SK-N-SH (cell line): ENCODE results near the gene MYO16. TPM values are rescaled to one million over a fixed set of nuclear protein-coding genes. Genes with fewer than 3 reads are reported as not detected.

ENCODE experiments used
- CTCF ChIA-PET: fragments of 300-600, 350-600 bp; formaldehyde crosslinking; extraction: SDS; loops from one replicate; lab custom pipeline; 2021; lab: Yijun Ruan, JAX
- POLR2A ChIA-PET: fragments of 350-600 bp; sonication (Branson Sonifier 250); formaldehyde crosslinking; extraction: SDS; loops from one replicate; lab custom pipeline; 2020; ENCODE audit warnings: antibody characterized with exemption, inconsistent platforms; lab: Yijun Ruan, JAX
- DNase-seq: peaks from one replicate; pipeline ENCODE4 v3.0.0; 2012
- H2AFZ ChIP-seq: fragments of 200-600 bp; sonication (generic); 2 replicates; pipeline ENCODE4 v1.8.1; 2016; ENCODE audit warnings: antibody characterized with exemption, mild to moderate bottlenecking, low read depth
- H3F3A ChIP-seq: fragments of 200-600 bp; sonication (generic); replicated peaks from 2 replicates; pipeline ENCODE3; 2016; ENCODE audit warnings: antibody characterized with exemption, mild to moderate bottlenecking; ENCODE audit not compliant: insufficient read depth
- H3K27ac ChIP-seq, 2 experiments: fragments of 200-500 bp in 1 of 2; fragments of 200-600 bp in 1 of 2; sonication (Bioruptor generic) in 1 of 2; sonication (generic), shearing (Covaris generic) in 1 of 2; 2 replicates each; pipeline versions ENCODE4 v1.5.1 to v1.6.1; 2014 to 2016; ENCODE audit warnings: low read depth in 2 of 2, inconsistent platforms in 1 of 2, low read length in 1 of 2, mild to moderate bottlenecking in 1 of 2, mixed read lengths in 1 of 2
- H3K27me3 ChIP-seq: fragments of 200-600 bp; sonication (generic), shearing (Covaris generic); 2 replicates; pipeline ENCODE4 v1.6.1; 2016; ENCODE audit warnings: mixed run types; ENCODE audit not compliant: insufficient read depth
- H3K36me3 ChIP-seq, 2 experiments: fragments of 200-500 bp in 1 of 2; fragments of 200-600 bp in 1 of 2; sonication (Bioruptor generic) in 1 of 2; sonication (generic) in 1 of 2; replicated peaks in 1 of 2; 2 replicates each; pipeline versions ENCODE3 to v1.5.1; 2014 to 2016; ENCODE audit warnings: low read length in 1 of 2, mild to moderate bottlenecking in 1 of 2; ENCODE audit not compliant: insufficient read depth in 2 of 2, control insufficient read depth in 1 of 2
- H3K4me1 ChIP-seq, 2 experiments: fragments of 200-500 bp in 1 of 2; fragments of 200-600 bp in 1 of 2; sonication (Bioruptor generic) in 1 of 2; sonication (generic), shearing (Covaris generic) in 1 of 2; 2 replicates each; pipeline versions ENCODE4 v1.5.1 to v1.6.1; 2014 to 2016; ENCODE audit warnings: low read depth in 1 of 2, low read length in 1 of 2, mixed run types in 1 of 2; ENCODE audit not compliant: insufficient read depth in 2 of 2, control insufficient read depth in 1 of 2
- H3K4me2 ChIP-seq: fragments of 200-600 bp; sonication (generic), shearing (Covaris generic); 2 replicates; pipeline ENCODE4 v1.6.1; 2017; ENCODE audit warnings: mixed run types
- H3K4me3 ChIP-seq, 2 experiments: fragments of 200-500 bp in 1 of 2; fragments of 200-600 bp in 1 of 2; sonication (Bioruptor generic) in 1 of 2; sonication (generic), shearing (Covaris generic) in 1 of 2; 2 replicates each; pipeline versions ENCODE4 v1.5.1 to v1.8.1; 2014 to 2016; ENCODE audit warnings: low read depth in 2 of 2, inconsistent platforms in 1 of 2, low read length in 1 of 2, mild to moderate bottlenecking in 1 of 2, mixed read lengths in 1 of 2, moderate library complexity in 1 of 2
- H3K79me2 ChIP-seq: fragments of 200-600 bp; sonication (generic); 2 replicates; pipeline ENCODE4 v1.8.1; 2017; ENCODE audit warnings: mild to moderate bottlenecking; ENCODE audit not compliant: insufficient read depth
- H3K9ac ChIP-seq: fragments of 200-600 bp; sonication (generic); 2 replicates; pipeline ENCODE4 v1.6.1; 2017; ENCODE audit warnings: mixed run types
- H3K9me2 ChIP-seq: fragments of 200-600 bp; sonication (generic); 2 replicates; pipeline ENCODE4 v1.6.1; 2017; ENCODE audit warnings: mixed run types
- H3K9me3 ChIP-seq: fragments of 200-600 bp; sonication (generic); 2 replicates; pipeline ENCODE4 v1.6.1; 2017; ENCODE audit warnings: mixed run types, mild to moderate bottlenecking, moderate library complexity
- H4K20me1 ChIP-seq: fragments of 200-600 bp; sonication (generic); 2 replicates; pipeline ENCODE4 v1.6.1; 2017; ENCODE audit warnings: mild to moderate bottlenecking, mixed run types; ENCODE audit not compliant: insufficient read depth
- ELF1 ChIP-seq: IDR thresholded peaks from 2 replicates; pipeline ENCODE4 v1.4.0; 2012
- EZH2phosphoT487 ChIP-seq: fragments of 200-600 bp; sonication (generic); IDR thresholded peaks from 2 replicates; pipeline ENCODE4 v1.6.1; 2017; ENCODE audit warnings: low read depth, mixed run types, mild to moderate bottlenecking, antibody characterized with exemption, moderate library complexity, borderline replicate concordance
- FOXJ3 ChIP-seq: sonication (generic); formaldehyde crosslinking; IDR thresholded peaks from 2 replicates; pipeline ENCODE4 v1.5.1; 2020; ENCODE audit warnings: mild to moderate bottlenecking, missing genetic modification reagents
- GATA2 ChIP-seq: sonication (generic); formaldehyde crosslinking; IDR thresholded peaks from 2 replicates; pipeline ENCODE4 v1.5.0; 2020; ENCODE audit warnings: mild to moderate bottlenecking, missing genetic modification reagents
- MEF2A ChIP-seq: IDR thresholded peaks from 2 replicates; pipeline ENCODE4 v1.4.0; 2012; ENCODE audit warnings: low read depth, borderline replicate concordance
- MXI1 ChIP-seq: IDR thresholded peaks from 2 replicates; pipeline ENCODE4 v1.6.1; 2012; ENCODE audit warnings: mild to moderate bottlenecking, low read depth, low read length, improper control_type of control experiment
- NRF1 ChIP-seq: IDR thresholded peaks from 2 replicates; pipeline ENCODE4 v1.6.1; 2012; ENCODE audit warnings: low read depth, mild to moderate bottlenecking, low read length
- RAD21 ChIP-seq: IDR thresholded peaks from 2 replicates; pipeline ENCODE4 v1.6.1; 2012; ENCODE audit warnings: mild to moderate bottlenecking, low read length
- RCOR1 ChIP-seq: fragments of 150-350 bp; IDR thresholded peaks from 2 replicates; pipeline ENCODE4 v1.6.1; 2017; ENCODE audit warnings: antibody characterized with exemption, low read length
- RXRA ChIP-seq: IDR thresholded peaks from 2 replicates; pipeline ENCODE4 v1.4.0; 2012; ENCODE audit warnings: low read depth, mild to moderate bottlenecking, borderline replicate concordance
- SMC3 ChIP-seq: IDR thresholded peaks from 2 replicates; pipeline ENCODE4 v1.6.1; 2012; ENCODE audit warnings: low read depth, low read length, improper control_type of control experiment
- TAF1 ChIP-seq: IDR thresholded peaks from 2 replicates; pipeline ENCODE4 v1.6.1; 2012; ENCODE audit warnings: low read depth, mild to moderate bottlenecking, low read length, moderate library complexity, borderline replicate concordance
- TCF12 ChIP-seq: IDR thresholded peaks from 2 replicates; pipeline ENCODE4 v1.4.0; 2012
- TEAD4 ChIP-seq: IDR thresholded peaks from 2 replicates; pipeline ENCODE4 v1.4.0; 2012; ENCODE audit warnings: mild to moderate bottlenecking, borderline replicate concordance; ENCODE audit not compliant: insufficient read depth
- USF1 ChIP-seq: IDR thresholded peaks from 2 replicates; pipeline ENCODE4 v1.4.0; 2012; ENCODE audit warnings: low read depth, borderline replicate concordance
- YY1 ChIP-seq: IDR thresholded peaks from 2 replicates; pipeline ENCODE4 v1.4.0; 2012; ENCODE audit warnings: low read depth, mild to moderate bottlenecking
- WGBS: methylation state at CpG from one replicate; pipeline ENCODE4 v1.1.6; 2017; ENCODE audit warnings: low lambda C conversion rate; 5-methylcytosine and 5-hydroxymethylcytosine counted together
- polyA plus RNA-seq, 3 experiments: library from polyadenylated mRNA; depleted of rRNA; stranded (reverse); fragments of >200 nt; gene quantifications; 2 replicates each; pipeline ENCODE4 v1.2.3, GENCODE V29; 2012
- TF ChIP-seq, protein P1 (sequence below): IDR thresholded peaks from 2 replicates; pipeline ENCODE4 v1.4.0; 2012; ENCODE audit warnings: low read depth
- TF ChIP-seq, protein P2 (sequence below): fragments of 150-350 bp; IDR thresholded peaks from 2 replicates; pipeline ENCODE4 v1.6.1; 2017; ENCODE audit warnings: antibody characterized with exemption, low read length, low read depth, borderline replicate concordance
- TF ChIP-seq, protein P3 (sequence below): IDR thresholded peaks from 2 replicates; pipeline ENCODE4; 2012
- TF ChIP-seq, protein P4 (sequence below): IDR thresholded peaks from 2 replicates; pipeline ENCODE4 v1.6.1; 2012; ENCODE audit warnings: mild to moderate bottlenecking, low read depth, low read length, moderate library complexity

MYO16 gene
- polyA plus RNA-seq, 1 of the 3 experiments (the other 2 are of a cell fraction) = 0.07 TPM

DNA sequence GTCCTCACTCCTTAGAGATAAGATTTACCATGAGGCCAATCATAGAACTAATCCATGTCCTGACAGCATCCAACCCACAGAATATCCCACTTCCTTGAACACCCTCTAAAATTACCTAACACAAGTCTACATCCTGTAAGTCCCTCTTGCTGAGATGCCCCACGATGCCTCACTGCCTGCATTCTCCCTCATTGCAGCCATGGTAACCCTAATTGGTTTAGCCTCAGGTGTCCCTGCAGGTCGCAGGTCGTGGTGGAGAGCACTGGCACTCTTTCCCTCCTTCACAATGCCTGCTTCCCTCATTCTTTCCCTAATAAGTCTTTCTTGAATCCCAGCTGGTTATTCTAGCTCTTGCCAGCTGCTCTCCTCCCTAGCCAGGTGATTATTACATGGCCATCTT, 35.3 kb upstream of the MYO16 start:
- no peaks in the 10 kb centered on the region for H3K4me1 ChIP-seq
- no peaks in the 10 kb centered on the region for H3K9me2 ChIP-seq
- no peaks in the 10 kb centered on the region for H3K36me3 ChIP-seq
- no peak overlapping the region for H3K27ac ChIP-seq
- H3K9ac ChIP-seq = no peak overlapping the region
- H3K27me3 ChIP-seq = no peaks in the 10 kb centered on the region
- CTCF ChIA-PET = interaction anchor here (1.9 kb wide), 1 partner anchor 14 kb away, joined by 6 read pairs; no protein-coding TSS in a partner anchor
- TF ChIP-seq, protein P1, sequence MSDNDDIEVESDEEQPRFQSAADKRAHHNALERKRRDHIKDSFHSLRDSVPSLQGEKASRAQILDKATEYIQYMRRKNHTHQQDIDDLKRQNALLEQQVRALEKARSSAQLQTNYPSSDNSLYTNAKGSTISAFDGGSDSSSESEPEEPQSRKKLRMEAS = no peak
- TF ChIP-seq TCF12 (no peak), FOXJ3 (CRISPR knock-in tag) (no peak), TAF1 (no peak), TEAD4 (no peak), GATA2 (CRISPR knock-in tag) (no peak), RXRA (no peak), EZH2phosphoT487 (no peak), RCOR1 (no peak), ELF1 (no peak), MXI1 (no peak), NRF1 (no peak), YY1 (no peak), MEF2A (no peak)
- TF ChIP-seq, protein P2, sequence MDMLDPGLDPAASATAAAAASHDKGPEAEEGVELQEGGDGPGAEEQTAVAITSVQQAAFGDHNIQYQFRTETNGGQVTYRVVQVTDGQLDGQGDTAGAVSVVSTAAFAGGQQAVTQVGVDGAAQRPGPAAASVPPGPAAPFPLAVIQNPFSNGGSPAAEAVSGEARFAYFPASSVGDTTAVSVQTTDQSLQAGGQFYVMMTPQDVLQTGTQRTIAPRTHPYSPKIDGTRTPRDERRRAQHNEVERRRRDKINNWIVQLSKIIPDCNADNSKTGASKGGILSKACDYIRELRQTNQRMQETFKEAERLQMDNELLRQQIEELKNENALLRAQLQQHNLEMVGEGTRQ = no peak
- no peaks in the 10 kb centered on the region for H3F3A ChIP-seq
- DNase-seq = no peak
- POLR2A ChIA-PET = no interaction called here
- no peak overlapping the region for H2AFZ ChIP-seq
- H3K79me2 ChIP-seq = no peaks in the 10 kb centered on the region
- no peak overlapping the region for H3K4me2 ChIP-seq
- no peaks in the 10 kb centered on the region for H4K20me1 ChIP-seq
- WGBS = 6% methylated on average over 3 of the region's 3 CpGs
- no peaks in the 10 kb centered on the region for H3K9me3 ChIP-seq
- no peak overlapping the region for H3K4me3 ChIP-seq

- Histone ChIP-seq H3K27me3 (no peaks in the 10 kb centered on the region), H3K4me1 (no peaks in the 10 kb centered on the region), H3K9ac (no peak overlapping the region), H3K79me2 (no peaks in the 10 kb centered on the region), H3K27ac (no peak overlapping the region), H2AFZ (no peak overlapping the region), H3K4me2 (no peak overlapping the region), H3K4me3 (no peak overlapping the region), H3K9me3 (no peaks in the 10 kb centered on the region), H4K20me1 (no peaks in the 10 kb centered on the region), H3F3A (no peaks in the 10 kb centered on the region), H3K36me3 (no peaks in the 10 kb centered on the region), H3K9me2 (no peaks in the 10 kb centered on the region)
- POLR2A ChIA-PET = no interaction called here
- 50% methylated on average over 13 of the region's 13 CpGs for WGBS
- CTCF ChIA-PET = interaction anchor here (1.2 to 2.0 kb wide), 4 partner anchors 12 to 302 kb away, joined by 3 to 7 read pairs (median 4); no protein-coding TSS in a partner anchor
- no peak for DNase-seq
- TF ChIP-seq RAD21 = no peak
- no peak for TF ChIP-seq YY1
- TF ChIP-seq TAF1 = no peak
- TF ChIP-seq SMC3 = no peak
- no peak for TF ChIP-seq TEAD4
- no peak for TF ChIP-seq USF1
- TF ChIP-seq RCOR1 = no peak
- TF ChIP-seq MXI1 = no peak
- TF ChIP-seq, protein P3, sequence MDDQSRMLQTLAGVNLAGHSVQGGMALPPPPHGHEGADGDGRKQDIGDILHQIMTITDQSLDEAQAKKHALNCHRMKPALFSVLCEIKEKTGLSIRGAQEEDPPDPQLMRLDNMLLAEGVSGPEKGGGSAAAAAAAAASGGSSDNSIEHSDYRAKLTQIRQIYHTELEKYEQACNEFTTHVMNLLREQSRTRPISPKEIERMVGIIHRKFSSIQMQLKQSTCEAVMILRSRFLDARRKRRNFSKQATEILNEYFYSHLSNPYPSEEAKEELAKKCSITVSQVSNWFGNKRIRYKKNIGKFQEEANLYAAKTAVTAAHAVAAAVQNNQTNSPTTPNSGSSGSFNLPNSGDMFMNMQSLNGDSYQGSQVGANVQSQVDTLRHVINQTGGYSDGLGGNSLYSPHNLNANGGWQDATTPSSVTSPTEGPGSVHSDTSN = no peak
- no peak for TF ChIP-seq MEF2A
- TF ChIP-seq, protein P4, sequence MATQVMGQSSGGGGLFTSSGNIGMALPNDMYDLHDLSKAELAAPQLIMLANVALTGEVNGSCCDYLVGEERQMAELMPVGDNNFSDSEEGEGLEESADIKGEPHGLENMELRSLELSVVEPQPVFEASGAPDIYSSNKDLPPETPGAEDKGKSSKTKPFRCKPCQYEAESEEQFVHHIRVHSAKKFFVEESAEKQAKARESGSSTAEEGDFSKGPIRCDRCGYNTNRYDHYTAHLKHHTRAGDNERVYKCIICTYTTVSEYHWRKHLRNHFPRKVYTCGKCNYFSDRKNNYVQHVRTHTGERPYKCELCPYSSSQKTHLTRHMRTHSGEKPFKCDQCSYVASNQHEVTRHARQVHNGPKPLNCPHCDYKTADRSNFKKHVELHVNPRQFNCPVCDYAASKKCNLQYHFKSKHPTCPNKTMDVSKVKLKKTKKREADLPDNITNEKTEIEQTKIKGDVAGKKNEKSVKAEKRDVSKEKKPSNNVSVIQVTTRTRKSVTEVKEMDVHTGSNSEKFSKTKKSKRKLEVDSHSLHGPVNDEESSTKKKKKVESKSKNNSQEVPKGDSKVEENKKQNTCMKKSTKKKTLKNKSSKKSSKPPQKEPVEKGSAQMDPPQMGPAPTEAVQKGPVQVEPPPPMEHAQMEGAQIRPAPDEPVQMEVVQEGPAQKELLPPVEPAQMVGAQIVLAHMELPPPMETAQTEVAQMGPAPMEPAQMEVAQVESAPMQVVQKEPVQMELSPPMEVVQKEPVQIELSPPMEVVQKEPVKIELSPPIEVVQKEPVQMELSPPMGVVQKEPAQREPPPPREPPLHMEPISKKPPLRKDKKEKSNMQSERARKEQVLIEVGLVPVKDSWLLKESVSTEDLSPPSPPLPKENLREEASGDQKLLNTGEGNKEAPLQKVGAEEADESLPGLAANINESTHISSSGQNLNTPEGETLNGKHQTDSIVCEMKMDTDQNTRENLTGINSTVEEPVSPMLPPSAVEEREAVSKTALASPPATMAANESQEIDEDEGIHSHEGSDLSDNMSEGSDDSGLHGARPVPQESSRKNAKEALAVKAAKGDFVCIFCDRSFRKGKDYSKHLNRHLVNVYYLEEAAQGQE = no peak
Measured at GRCh38 chr13:108595436-108596274, 33.8 kb upstream of the MYO16 start.
